ENCODE results near the gene ZFP28. TPM values are rescaled to one million over a fixed set of nuclear protein-coding genes. Genes with fewer than 3 reads are reported as not detected.

ZFP28 gene
- polyA plus RNA-seq, 3 donors from 2014 or later, result 2.4 to 5.3 (median 5.2) TPM

Other genes starting within 250 kb of the ZFP28 start
- gene ZSCAN5A, start 224.1 kb upstream of the ZFP28 start, polyA plus RNA-seq, result 10 to 100 TPM in 1 of 3 donors, 1 to 10 TPM in 2; 4.3 to 11.4 (median 7.7) TPM
- gene ZNF582, start 145.4 kb upstream of the ZFP28 start, polyA plus RNA-seq, result 1 to 10 TPM; 5.2 to 8.7 (median 8.2) TPM
- gene ZNF583, start 134.6 kb upstream of the ZFP28 start, polyA plus RNA-seq, result 10 to 100 TPM in 1 of 3 donors, 1 to 10 TPM in 2; 7.3 to 14.1 (median 7.8) TPM
- 1 to 10 TPM in 1 of 3 donors, under 1 TPM in 2; 0.21 to 1.6 (median 0.32) TPM for gene ZNF667, start 61.6 kb upstream of the ZFP28 start, polyA plus RNA-seq
- under 1 TPM in 2 of 3 donors, not detected in 1; 0.28 to 0.40 TPM for gene ZNF471, start 31.1 kb upstream of the ZFP28 start, polyA plus RNA-seq
- 1 to 10 TPM in 2 of 3 donors, not detected in 1; 1.7 to 2.9 TPM for gene ZNF470, start 28.5 kb downstream of the ZFP28 start, polyA plus RNA-seq
- 10 to 100 TPM in 2 of 3 donors, 1 to 10 TPM in 1; 8.0 to 12.3 (median 12.3) TPM for gene ZNF71, start 56.4 kb downstream of the ZFP28 start, polyA plus RNA-seq
- not detected for gene SMIM17, start 104.2 kb downstream of the ZFP28 start, polyA plus RNA-seq
- gene ZNF835, start 132.8 kb downstream of the ZFP28 start, polyA plus RNA-seq, result 1 to 10 TPM in 1 of 3 donors, under 1 TPM in 1, not detected in 1; 0.13 to 4.0 TPM

All from immature natural killer cell (primary cell).